Fibroblast of lung (primary cell): ENCODE results near the gene RIOK1. TPM values are rescaled to one million over a fixed set of nuclear protein-coding genes. Genes with fewer than 3 reads are reported as not detected.

Experiments used
- DNase-seq, 2 donors: peaks; one replicate each; pipeline versions ENCODE4 v3.0.0 to v3.0.0-alpha.2; 2010; ENCODE audit warnings: low read depth in 2 of 2
- H2AFZ ChIP-seq: 2 replicates; pipeline ENCODE4 v1.5.1; 2012; ENCODE audit warnings: low read length, control low read depth, inconsistent platforms
- H3K27ac ChIP-seq: 2 replicates; pipeline ENCODE4 v1.5.1; 2011; ENCODE audit warnings: low read length, control low read depth; ENCODE audit not compliant: insufficient read depth
- H3K27me3 ChIP-seq: 2 replicates; pipeline ENCODE4 v1.5.1; 2011; ENCODE audit warnings: mild to moderate bottlenecking, low read length; ENCODE audit not compliant: control insufficient read depth, insufficient read depth
- H3K36me3 ChIP-seq: 2 replicates; pipeline ENCODE4 v1.5.1; 2011; ENCODE audit warnings: low read length; ENCODE audit not compliant: control insufficient read depth, insufficient read depth
- H3K4me1 ChIP-seq: 2 replicates; pipeline ENCODE4 v1.5.1; 2011; ENCODE audit warnings: low read length; ENCODE audit not compliant: control insufficient read depth, insufficient read depth; ENCODE audit errors: extremely low read depth
- H3K4me2 ChIP-seq: 2 replicates; pipeline ENCODE4 v1.5.1; 2011; ENCODE audit warnings: low read length, control low read depth; ENCODE audit not compliant: insufficient read depth; ENCODE audit errors: extremely low read depth
- H3K4me3 ChIP-seq, 4 experiments: fragments of 200-600 bp in 1 of 4; sonication (generic) in 1 of 4; replicated peaks in 1 of 4; 2 replicates each; pipeline ENCODE4 v1.5.1; 2011 to 2016; ENCODE audit warnings: low read length in 4 of 4, low read depth in 3 of 4, mild to moderate bottlenecking in 3 of 4, control low read depth in 2 of 4, inconsistent platforms in 1 of 4, mixed read lengths in 1 of 4; ENCODE audit not compliant: insufficient read depth in 1 of 4; ENCODE audit errors: control extremely low read depth in 1 of 4
- H3K79me2 ChIP-seq: 2 replicates; pipeline ENCODE4 v1.5.1; 2012; ENCODE audit warnings: mild to moderate bottlenecking, low read length, inconsistent platforms; ENCODE audit not compliant: control insufficient read depth, insufficient read depth
- H3K9ac ChIP-seq: 2 replicates; pipeline ENCODE4 v1.5.1; 2011; ENCODE audit warnings: mild to moderate bottlenecking, low read length, control low read depth; ENCODE audit not compliant: insufficient read depth
- H3K9me3 ChIP-seq: 2 replicates; pipeline ENCODE4 v1.5.1; 2012; ENCODE audit warnings: low read depth, low read length; ENCODE audit not compliant: control insufficient read depth, insufficient read depth
- H4K20me1 ChIP-seq: 2 replicates; pipeline ENCODE4 v1.5.1; 2011; ENCODE audit warnings: low read length; ENCODE audit not compliant: control insufficient read depth, insufficient read depth; ENCODE audit errors: extremely low read depth
- CTCF ChIP-seq, 2 donors: IDR thresholded peaks in 1 of 2; conservative IDR thresholded peaks in 1 of 2; 1 replicate in 1 of 2; 2 replicates in 1 of 2; pipeline ENCODE4 v1.5.1; 2011 to 2012; ENCODE audit warnings: low read length in 2 of 2, control low read depth in 1 of 2, inconsistent platforms in 1 of 2, low read depth in 1 of 2, mild to moderate bottlenecking in 1 of 2
- EZH2 ChIP-seq: IDR thresholded peaks from 2 replicates; pipeline ENCODE4 v1.5.1; 2012; ENCODE audit warnings: low read length, control low read depth, mild to moderate bottlenecking; ENCODE audit errors: missing control alignments
- polyA plus RNA-seq, 2 donors: library from polyadenylated mRNA; depleted of rRNA in 1 of 2; stranded (reverse) in 1 of 2; unstranded in 1 of 2; fragments of >200 nt; gene quantifications; 2 replicates each; pipeline ENCODE4 v1.2.1, GENCODE V29; 2011 to 2012; ENCODE audit warnings: missing spikeins in 1 of 2
- total RNA-seq: library from RNA; depleted of rRNA; stranded (reverse); fragments of >200 nt; gene quantifications from 2 replicates; pipeline ENCODE4 v1.2.1, GENCODE V29; 2014

RIOK1 gene
- total and polyA plus RNA-seq, 2 donors (not counting 1 experiment from before 2014, with no cell fraction given), result 11.9 to 28.7 TPM

DNA sequence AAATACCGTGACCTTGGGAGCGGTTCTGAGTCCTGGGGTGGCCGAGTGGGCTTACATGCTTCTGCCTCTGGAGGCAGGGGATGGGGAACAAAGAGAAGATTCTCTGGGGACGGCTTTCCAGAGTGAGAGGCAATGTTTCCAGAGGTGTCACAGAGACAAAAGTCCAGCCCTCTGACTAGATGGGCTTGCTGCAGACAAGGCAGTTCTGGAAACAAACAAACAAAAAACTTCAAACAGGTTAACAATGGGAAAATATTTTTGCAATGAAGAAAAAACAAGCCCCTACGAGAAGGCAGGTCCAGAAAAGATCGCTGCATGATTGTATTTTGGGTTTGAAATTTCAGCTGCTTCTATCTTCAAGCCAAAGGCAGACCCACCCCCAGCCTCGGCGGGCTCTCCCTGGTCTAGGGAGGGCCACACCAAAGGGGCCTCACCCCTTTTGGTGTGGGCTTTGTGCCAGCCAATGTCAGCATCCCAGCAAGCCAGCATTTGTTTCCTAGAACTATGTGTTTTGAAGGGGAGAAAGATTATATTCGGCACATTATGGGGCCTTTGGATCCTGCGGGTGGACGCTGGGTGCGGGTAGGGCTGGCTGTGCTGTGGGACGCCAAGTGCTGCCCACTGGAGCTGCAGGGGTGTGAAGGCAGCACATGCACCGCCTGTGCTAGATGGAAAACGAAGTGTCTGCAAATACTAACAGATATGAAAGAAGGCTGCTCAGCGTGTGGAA, 42.9 kb downstream of the RIOK1 start:
- H3K4me1 ChIP-seq, result no peaks in the 10 kb centered on the region
- no peak overlapping the region for H3K27ac ChIP-seq
- no peak for DNase-seq
- H2AFZ ChIP-seq, result peak overlapping the region; percentile 33
- H3K9ac ChIP-seq, result no peak overlapping the region
- TF ChIP-seq EZH2 (no peak), CTCF (conservative IDR thresholded peaks at IDR 0.05 in 1 of 2, IDR thresholded peaks at IDR 0.05 in 1 of 2; ENCODE audit: low read depth in 1 of 2, low read length in 2 of 2) (no peak)
- no peaks in the 10 kb centered on the region for H3K79me2 ChIP-seq
- no peak overlapping the region for H3K4me2 ChIP-seq
- H3K36me3 ChIP-seq, result no peaks in the 10 kb centered on the region
- no peaks in the 10 kb centered on the region for H3K9me3 ChIP-seq
- no peaks in the 10 kb centered on the region for H4K20me1 ChIP-seq
- H3K27me3 ChIP-seq, result no peaks in the 10 kb centered on the region
- no peak overlapping the region for H3K4me3 ChIP-seq

DNA sequence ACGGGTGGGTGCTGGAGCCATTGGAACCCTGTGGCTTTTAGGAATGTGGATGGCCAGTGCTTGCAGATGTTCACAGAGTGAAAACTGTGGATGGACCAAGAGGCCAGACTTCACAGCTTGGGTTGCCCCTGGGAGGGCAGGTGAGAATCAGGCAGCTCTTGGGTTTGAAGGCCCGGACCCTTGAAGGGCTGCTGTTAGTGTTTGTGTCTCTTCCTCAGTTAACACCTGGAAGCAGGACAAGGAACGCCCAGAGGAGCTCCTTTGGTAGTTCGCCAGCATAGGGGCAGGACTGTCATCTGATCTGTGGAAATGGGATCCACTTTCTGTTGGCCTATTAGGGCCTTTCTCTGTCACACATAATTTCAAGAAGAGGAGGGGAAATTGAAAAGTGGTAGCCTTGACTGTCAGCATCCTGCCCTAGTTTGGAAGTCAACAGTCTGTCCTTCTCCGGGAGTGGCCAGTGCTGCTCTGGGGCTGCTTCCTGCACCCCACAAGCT, 43.6 kb downstream of the RIOK1 start:
- no peak for DNase-seq
- Histone ChIP-seq H3K27ac (no peak overlapping the region), H3K4me3 (no peak overlapping the region), H3K4me1 (no peaks in the 10 kb centered on the region), H3K9ac (no peak overlapping the region), H4K20me1 (no peaks in the 10 kb centered on the region), H3K9me3 (no peaks in the 10 kb centered on the region), H3K79me2 (no peaks in the 10 kb centered on the region), H3K36me3 (no peaks in the 10 kb centered on the region), H2AFZ (no peak overlapping the region), H3K4me2 (no peak overlapping the region), H3K27me3 (no peaks in the 10 kb centered on the region)
- TF ChIP-seq EZH2 (no peak), CTCF (conservative IDR thresholded peaks at IDR 0.05 in 1 of 2, IDR thresholded peaks at IDR 0.05 in 1 of 2; ENCODE audit: low read depth in 1 of 2, low read length in 2 of 2) (no peak)

DNA sequence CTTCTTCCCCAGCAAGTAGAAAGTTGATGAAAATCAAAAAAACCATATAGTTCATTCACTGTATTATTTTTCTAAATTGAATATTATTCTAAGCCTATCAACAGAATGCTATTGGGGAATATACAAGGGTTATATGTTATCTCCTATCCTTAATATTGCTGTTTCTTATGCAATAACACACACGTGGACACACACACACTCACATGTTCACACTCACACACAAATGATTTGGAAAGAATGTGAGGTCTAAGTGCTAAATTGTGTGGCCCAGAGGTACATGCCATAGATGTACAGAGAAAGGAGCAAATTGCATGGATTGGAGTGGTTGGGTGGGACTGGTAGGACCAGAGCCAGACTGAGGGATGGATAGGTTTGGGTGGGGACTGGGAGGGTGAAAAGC, 45.1 kb downstream of the RIOK1 start:
- H3K27ac ChIP-seq, result no peak overlapping the region
- H4K20me1 ChIP-seq, result no peaks in the 10 kb centered on the region
- H3K79me2 ChIP-seq, result no peaks in the 10 kb centered on the region
- H3K36me3 ChIP-seq, result no peaks in the 10 kb centered on the region
- no peaks in the 10 kb centered on the region for H3K27me3 ChIP-seq
- no peaks in the 10 kb centered on the region for H3K4me1 ChIP-seq
- H3K4me2 ChIP-seq, result no peak overlapping the region
- DNase-seq, result no peak
- no peak overlapping the region for H3K4me3 ChIP-seq
- no peak overlapping the region for H2AFZ ChIP-seq
- TF ChIP-seq EZH2, result no peak
- TF ChIP-seq CTCF (conservative IDR thresholded peaks at IDR 0.05 in 1 of 2, IDR thresholded peaks at IDR 0.05 in 1 of 2; ENCODE audit: low read depth in 1 of 2, low read length in 2 of 2), result no peak
- H3K9ac ChIP-seq, result no peak overlapping the region
- H3K9me3 ChIP-seq, result no peaks in the 10 kb centered on the region
